Measurements from ENCODE around the gene TPST2. TPM values are rescaled to one million over a fixed set of nuclear protein-coding genes. Genes with fewer than 3 reads are reported as not detected.
"Not testable (repeated sequence)": the region's sequence is repeated elsewhere in the genome, so short reads cannot be mapped to it uniquely, and the experiment has no call there.

TPST2 gene
- total RNA-seq, 1 experiment from 2014 or later: 17.3 TPM

GRCh38 chr22:26614322-26614721, 24.4 kb upstream of the TPST2 start:
- in situ Hi-C loops (cut with HindIII; ENCODE audit: low pct_unique_long_range_greater_than_20kb, low sequenced_read_pairs): no loop called here
- no peak for DNase-seq (ENCODE audit: low read depth)

- in situ Hi-C loops (cut with HindIII; ENCODE audit: low pct_unique_long_range_greater_than_20kb, low sequenced_read_pairs); DNase-seq (ENCODE audit: low read depth): not testable (repeated sequence)
Observed at GRCh38 chr22:26613753-26614152, 23.8 kb upstream of the TPST2 start.

DNA sequence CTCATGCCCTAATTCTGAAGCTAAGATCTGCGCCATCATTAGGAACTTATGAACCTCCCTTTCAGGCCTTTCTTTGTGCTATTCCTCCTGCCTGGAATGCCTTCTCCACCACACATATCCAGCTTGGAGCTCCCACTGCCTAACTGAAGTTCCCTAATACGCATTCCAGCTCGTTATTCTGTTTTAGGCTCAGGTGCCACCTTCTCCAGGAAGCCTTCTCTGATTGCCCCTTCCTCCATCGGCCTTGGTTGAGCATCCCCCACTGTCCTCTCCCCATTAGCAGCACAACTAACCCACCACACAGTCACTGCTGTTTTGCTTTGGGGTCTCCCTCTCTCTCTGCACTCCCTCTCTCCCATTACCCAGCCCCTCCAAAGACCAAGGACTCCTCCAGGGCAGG, 22.7 kb upstream of the TPST2 start:
- DNase-seq (ENCODE audit: low read depth): no peak
- in situ Hi-C loops (cut with HindIII; ENCODE audit: low pct_unique_long_range_greater_than_20kb, low sequenced_read_pairs): no loop called here

- DNase-seq (ENCODE audit: low read depth): no peak
- in situ Hi-C loops (cut with HindIII; ENCODE audit: low pct_unique_long_range_greater_than_20kb, low sequenced_read_pairs): no loop called here
Observed at GRCh38 chr22:26610996-26611395, 21.1 kb upstream of the TPST2 start.

GRCh38 chr22:26610072-26610958, 20.4 kb upstream of the TPST2 start:
- in situ Hi-C loops (cut with HindIII; ENCODE audit: low pct_unique_long_range_greater_than_20kb, low sequenced_read_pairs): no loop called here
- no peak for DNase-seq (ENCODE audit: low read depth)

DNA sequence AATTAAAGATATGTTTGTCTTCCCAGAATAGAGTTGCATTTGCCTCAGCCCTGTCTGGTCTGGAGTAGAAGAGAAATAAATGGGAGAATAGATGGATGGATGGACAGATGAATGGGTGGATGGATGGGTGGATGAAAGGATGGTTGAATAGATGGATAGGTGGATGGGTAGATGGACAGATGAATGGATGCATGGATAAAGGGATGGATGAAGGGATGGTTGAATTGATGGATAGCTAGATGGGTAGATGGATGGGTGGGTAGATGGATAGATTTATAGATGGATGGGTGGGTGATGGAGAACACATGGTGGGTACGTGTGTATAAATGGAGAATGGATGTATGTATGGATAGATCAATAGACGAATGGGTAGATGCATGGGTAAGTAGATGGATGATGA, 19.4 kb upstream of the TPST2 start:
- in situ Hi-C loops (cut with HindIII; ENCODE audit: low pct_unique_long_range_greater_than_20kb, low sequenced_read_pairs): no loop called here
- DNase-seq (ENCODE audit: low read depth): no peak

DNA sequence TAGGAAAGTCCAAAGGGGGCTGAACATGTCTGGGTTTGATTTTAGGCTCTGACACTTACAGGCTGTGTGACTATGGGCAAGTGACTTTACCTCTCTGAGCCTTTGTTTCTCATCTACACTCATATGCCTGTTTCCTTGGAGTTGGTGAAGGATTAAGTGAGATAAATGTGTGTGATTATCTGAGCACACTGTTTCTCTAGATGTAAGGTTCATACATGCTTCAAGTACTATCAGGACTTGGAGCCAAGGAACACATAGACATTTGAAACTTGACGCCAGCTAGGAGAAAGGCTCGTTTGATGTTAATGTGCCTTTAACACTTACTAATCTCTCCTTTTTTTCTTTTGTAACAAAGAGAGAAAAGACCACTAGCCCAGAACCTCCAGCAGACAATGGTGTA, 18.2 kb upstream of the TPST2 start:
- no peak for DNase-seq (ENCODE audit: low read depth)
- in situ Hi-C loops (cut with HindIII; ENCODE audit: low pct_unique_long_range_greater_than_20kb, low sequenced_read_pairs): no loop called here

DNA sequence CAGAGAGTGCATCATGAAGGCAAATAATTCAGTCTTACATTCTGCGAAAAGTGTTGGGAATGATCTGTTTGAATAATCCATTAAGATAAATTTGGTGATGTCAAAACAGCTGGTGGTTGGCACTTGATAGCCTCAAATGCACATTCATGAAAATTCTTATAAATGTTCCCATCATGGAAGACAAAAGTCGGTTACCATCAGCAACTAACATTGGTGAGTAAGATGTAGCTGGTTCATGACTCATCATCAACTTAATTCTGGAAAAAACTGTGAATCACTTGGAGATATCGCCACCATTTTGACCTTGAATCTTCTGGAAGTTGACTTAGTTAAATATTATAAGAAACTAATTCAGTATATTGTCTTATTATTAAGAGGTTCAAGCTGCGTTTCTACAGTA, 16.7 kb upstream of the TPST2 start:
- in situ Hi-C loops (cut with HindIII; ENCODE audit: low pct_unique_long_range_greater_than_20kb, low sequenced_read_pairs): no loop called here
- no peak for DNase-seq (ENCODE audit: low read depth)

DNA sequence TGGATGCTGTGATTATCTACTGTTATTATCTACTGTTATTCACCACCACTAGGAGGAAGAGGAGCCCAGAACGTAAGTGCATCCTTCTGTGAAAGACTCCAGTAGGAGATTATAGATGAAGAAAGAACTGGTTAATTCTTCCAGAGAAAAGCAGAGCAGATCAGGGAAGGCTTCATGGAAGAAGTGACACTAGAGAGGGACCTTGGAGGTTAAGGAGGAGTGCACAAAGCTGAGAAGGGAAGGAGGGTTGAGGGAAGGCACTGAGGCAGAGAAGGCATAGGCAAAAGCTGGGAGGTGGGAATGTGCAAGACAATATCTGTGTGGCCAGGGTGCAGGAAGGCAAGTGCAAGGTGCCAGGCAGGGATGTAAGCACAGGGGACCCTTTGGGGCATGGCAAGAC, 14.4 kb upstream of the TPST2 start:
- in situ Hi-C loops (cut with HindIII; ENCODE audit: low pct_unique_long_range_greater_than_20kb, low sequenced_read_pairs): no loop called here
- no peak for DNase-seq (ENCODE audit: low read depth)

GRCh38 chr22:26602127-26602526, 12.2 kb upstream of the TPST2 start:
- DNase-seq (ENCODE audit: low read depth): no peak
- in situ Hi-C loops (cut with HindIII; ENCODE audit: low pct_unique_long_range_greater_than_20kb, low sequenced_read_pairs): no loop called here

GRCh38 chr22:26601726-26602125, 11.8 kb upstream of the TPST2 start:
- DNase-seq (ENCODE audit: low read depth): no peak
- in situ Hi-C loops (cut with HindIII; ENCODE audit: low pct_unique_long_range_greater_than_20kb, low sequenced_read_pairs): no loop called here

DNA sequence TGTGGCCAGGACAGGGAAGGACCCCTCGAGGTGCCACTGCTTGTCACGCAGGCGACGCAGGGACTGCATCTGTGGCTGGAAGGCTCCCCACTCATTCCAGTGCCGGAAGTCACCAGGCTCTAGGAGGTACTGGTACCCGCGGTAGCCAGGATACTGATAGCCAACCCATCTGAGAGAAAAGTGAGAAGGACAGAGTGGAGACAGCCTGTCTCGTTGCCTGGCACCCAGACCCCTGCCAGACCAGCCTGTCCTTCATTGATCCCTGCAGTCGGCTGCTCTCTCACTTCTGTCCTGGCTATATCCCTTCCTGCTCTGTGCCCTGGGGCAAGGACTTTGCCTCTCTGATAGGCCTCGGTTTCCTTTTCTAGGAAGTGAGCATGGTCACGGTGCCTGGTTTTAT, 9.6 kb upstream of the TPST2 start:
- in situ Hi-C loops (cut with HindIII; ENCODE audit: low pct_unique_long_range_greater_than_20kb, low sequenced_read_pairs): no loop called here
- no peak for DNase-seq (ENCODE audit: low read depth)

DNA sequence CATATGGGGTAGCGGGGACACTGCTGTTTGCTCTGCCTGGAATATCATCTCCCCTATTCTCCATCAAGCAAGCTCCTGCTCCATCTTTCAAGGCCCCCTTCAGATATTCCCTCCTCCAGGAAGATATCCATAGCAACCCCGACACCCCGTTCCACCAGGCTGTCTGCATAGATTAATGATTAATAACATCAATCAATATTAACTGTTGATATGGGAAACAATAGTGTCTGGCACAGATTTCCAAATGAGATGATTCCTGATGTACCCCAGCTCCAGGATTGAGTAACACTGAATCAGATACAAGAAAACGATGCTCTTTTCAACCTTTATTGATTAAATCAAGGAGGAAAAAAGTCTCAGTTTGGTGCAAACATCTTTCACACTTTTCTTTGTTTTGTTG, 7.5 kb upstream of the TPST2 start:
- in situ Hi-C loops (cut with HindIII; ENCODE audit: low pct_unique_long_range_greater_than_20kb, low sequenced_read_pairs): no loop called here
- no peak for DNase-seq (ENCODE audit: low read depth)

- in situ Hi-C loops (cut with HindIII; ENCODE audit: low pct_unique_long_range_greater_than_20kb, low sequenced_read_pairs): no loop called here
- no peak for DNase-seq (ENCODE audit: low read depth)
Observed at GRCh38 chr22:26597026-26597425, 7.1 kb upstream of the TPST2 start.

- in situ Hi-C loops (cut with HindIII; ENCODE audit: low pct_unique_long_range_greater_than_20kb, low sequenced_read_pairs): no loop called here
- DNase-seq (ENCODE audit: low read depth): no peak
Observed at GRCh38 chr22:26593763-26594162, 3.8 kb upstream of the TPST2 start.

- no peak for DNase-seq (ENCODE audit: low read depth)
- in situ Hi-C loops (cut with HindIII; ENCODE audit: low pct_unique_long_range_greater_than_20kb, low sequenced_read_pairs): no loop called here
Observed at GRCh38 chr22:26592421-26592891, 2.5 kb upstream of the TPST2 start.

GRCh38 chr22:26589367-26589844, 526 bp downstream of the TPST2 start:
- in situ Hi-C loops (cut with HindIII; ENCODE audit: low pct_unique_long_range_greater_than_20kb, low sequenced_read_pairs): no loop called here
- DNase-seq (ENCODE audit: low read depth): peak; percentile 10

- in situ Hi-C loops (cut with HindIII; ENCODE audit: low pct_unique_long_range_greater_than_20kb, low sequenced_read_pairs): no loop called here
- DNase-seq (ENCODE audit: low read depth): no peak
Observed at GRCh38 chr22:26588729-26589366, 1.1 kb downstream of the TPST2 start.

GRCh38 chr22:26587991-26588613, 1.8 kb downstream of the TPST2 start:
- in situ Hi-C loops (cut with HindIII; ENCODE audit: low pct_unique_long_range_greater_than_20kb, low sequenced_read_pairs): no loop called here

More at GRCh38 chr22:26587991-26588613, 1.8 kb downstream of the TPST2 start:
- no peak for DNase-seq (ENCODE audit: low read depth)

Measured in Caki2 (cell line).